A549 (cell line): Measurements from ENCODE around the gene TAS1R3.

Source experiments
- CHD2 ChIP-seq: fragments of 150-350 bp; IDR thresholded peaks from 2 replicates; pipeline ENCODE4 v1.6.1; 2014; ENCODE audit warnings: low read length; ENCODE audit not compliant: partially characterized antibody
- FOSL2 ChIP-seq, 2 experiments: fragments of 450-650 bp in 1 of 2; fragments of >200 bp in 1 of 2; sonication (Bioruptor Twin) in 1 of 2; formaldehyde crosslinking; IDR thresholded peaks; 2 replicates each; pipeline versions ENCODE4 v1.5.0 to v1.6.1; 2016 to 2020; ENCODE audit warnings: mild to moderate bottlenecking in 1 of 2, moderate library complexity in 1 of 2
- JUNB ChIP-seq: fragments of >200 bp; sonication (Bioruptor Twin); formaldehyde crosslinking; IDR thresholded peaks from 2 replicates; pipeline ENCODE4 v1.6.1; 2016
- POLR2A ChIP-seq: IDR thresholded peaks from 2 replicates; pipeline ENCODE4 v1.6.1; 2012; ENCODE audit warnings: mild to moderate bottlenecking, low read length
- POLR2AphosphoS2 ChIP-seq: conservative IDR thresholded peaks from 2 replicates; pipeline ENCODE4 v1.6.1; 2012; ENCODE audit warnings: low read length, improper control_type of control experiment, inconsistent platforms

DNA sequence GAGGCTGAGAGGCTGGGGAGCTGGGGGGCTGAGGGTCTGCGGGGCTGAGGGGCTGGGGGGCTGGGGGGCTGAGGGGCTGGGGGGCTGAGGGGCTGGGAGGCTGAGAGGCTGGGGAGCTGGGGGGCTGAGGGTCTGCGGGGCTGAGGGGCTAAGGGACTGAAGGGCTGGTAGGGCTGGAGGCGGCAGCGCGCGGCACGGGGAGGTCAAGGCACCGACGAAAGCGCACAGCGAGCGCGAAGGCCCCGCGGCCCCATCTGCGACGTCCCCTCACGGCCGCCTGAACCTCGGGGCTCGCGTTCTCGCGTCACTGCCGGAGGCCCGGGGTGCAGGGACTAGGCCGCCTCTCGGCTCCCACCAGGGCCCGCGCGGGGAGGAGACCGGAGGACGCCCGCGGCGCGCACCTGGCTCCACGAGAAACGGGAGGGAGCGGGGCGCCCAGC is 7.0 kb upstream of the TAS1R3 start:
- no peak for TF ChIP-seq JUNB
- TF ChIP-seq POLR2A: no peak
- TF ChIP-seq POLR2AphosphoS2: no peak
- TF ChIP-seq FOSL2 (IDR thresholded peaks at IDR 0.05): no peak
- no peak for TF ChIP-seq FOSL2 (CRISPR knock-in tag; IDR thresholded peaks at IDR 0.05)
- no peak for TF ChIP-seq CHD2
